OCI-M1 (cell line): ENCODE results near the gene LY86.

Source experiments
- DNase-seq: peaks from one replicate; lab custom pipeline; 2025; lab: John Stamatoyannopoulos, UW

LY86 gene

GRCh38 chr6:6623553-6623952, 35.0 kb downstream of the LY86 start:
- no peak for DNase-seq

GRCh38 chr6:6624269-6624990, 35.9 kb downstream of the LY86 start:
- no peak for DNase-seq

- DNase-seq: no peak
Observed at GRCh38 chr6:6626187-6626586, 37.7 kb downstream of the LY86 start.

- DNase-seq: no peak
Observed at GRCh38 chr6:6629402-6629801, 40.9 kb downstream of the LY86 start.

- no peak for DNase-seq
Observed at GRCh38 chr6:6631053-6631452, 42.5 kb downstream of the LY86 start.

GRCh38 chr6:6631534-6632276, 43.2 kb downstream of the LY86 start:
- DNase-seq: peak; percentile 47

- peak; percentile 38 for DNase-seq
Observed at GRCh38 chr6:6633898-6634734, 45.6 kb downstream of the LY86 start.

- DNase-seq: no peak
Observed at GRCh38 chr6:6634735-6635075, 46.2 kb downstream of the LY86 start.

GRCh38 chr6:6635291-6635690, 46.8 kb downstream of the LY86 start:
- DNase-seq: no peak

- no peak for DNase-seq
Observed at GRCh38 chr6:6635869-6636268, 47.3 kb downstream of the LY86 start.

GRCh38 chr6:6639572-6639971, 51.1 kb downstream of the LY86 start:
- DNase-seq: no peak

- no peak for DNase-seq
Observed at GRCh38 chr6:6640926-6641325, 52.4 kb downstream of the LY86 start.

GRCh38 chr6:6643398-6643797, 54.9 kb downstream of the LY86 start:
- DNase-seq: no peak

- DNase-seq: no peak
Observed at GRCh38 chr6:6645261-6645917, 56.9 kb downstream of the LY86 start.

GRCh38 chr6:6646384-6646783, 57.9 kb downstream of the LY86 start:
- no peak for DNase-seq

GRCh38 chr6:6646859-6647258, 58.3 kb downstream of the LY86 start:
- DNase-seq: peak; percentile 46

- no peak for DNase-seq
Observed at GRCh38 chr6:6648692-6649343, 60.3 kb downstream of the LY86 start.

GRCh38 chr6:6649824-6650349, 61.4 kb downstream of the LY86 start:
- DNase-seq: no peak

GRCh38 chr6:6650839-6651238, 62.3 kb downstream of the LY86 start:
- no peak for DNase-seq

GRCh38 chr6:6651335-6651734, 62.8 kb downstream of the LY86 start:
- peak; percentile 30 for DNase-seq

GRCh38 chr6:6652932-6653331, 64.4 kb downstream of the LY86 start:
- DNase-seq: no peak
